NCI-H524 treated with DMSO at 0.1 percent for 48 hours (cell line): ENCODE results near the gene KLHL29.
A peak's percentile ranks its signal among the peaks of the same experiment; 100 is the strongest.

Experiments used
- DNase-seq: peaks from one replicate; lab custom pipeline; 2025; lab: John Stamatoyannopoulos, UW

Gene KLHL29

GRCh38 chr2:23593752-23594459 is 208.9 kb downstream of the KLHL29 start:
- no peak for DNase-seq

GRCh38 chr2:23594460-23594825 is 209.5 kb downstream of the KLHL29 start:
- DNase-seq = no peak

- DNase-seq = no peak
Measured at GRCh38 chr2:23595021-23595420, 210.0 kb downstream of the KLHL29 start.

GRCh38 chr2:23595601-23596251 is 210.7 kb downstream of the KLHL29 start:
- peak; percentile 81 for DNase-seq

- DNase-seq = peak; percentile 30
Measured at GRCh38 chr2:23596316-23596885, 211.4 kb downstream of the KLHL29 start.

GRCh38 chr2:23597687-23598086 is 212.7 kb downstream of the KLHL29 start:
- DNase-seq = no peak

GRCh38 chr2:23599006-23599405 is 214.0 kb downstream of the KLHL29 start:
- no peak for DNase-seq

GRCh38 chr2:23599667-23600066 is 214.7 kb downstream of the KLHL29 start:
- no peak for DNase-seq

GRCh38 chr2:23600346-23600745 is 215.4 kb downstream of the KLHL29 start:
- no peak for DNase-seq

- no peak for DNase-seq
Measured at GRCh38 chr2:23601301-23601965, 216.5 kb downstream of the KLHL29 start.

GRCh38 chr2:23602116-23602515 is 217.1 kb downstream of the KLHL29 start:
- DNase-seq = no peak

- DNase-seq = no peak
Measured at GRCh38 chr2:23603156-23603555, 218.2 kb downstream of the KLHL29 start.

- no peak for DNase-seq
Measured at GRCh38 chr2:23603581-23603980, 218.6 kb downstream of the KLHL29 start.

- DNase-seq = no peak
Measured at GRCh38 chr2:23604731-23605130, 219.8 kb downstream of the KLHL29 start.

GRCh38 chr2:23605236-23605635 is 220.3 kb downstream of the KLHL29 start:
- no peak for DNase-seq

GRCh38 chr2:23606196-23606595 is 221.2 kb downstream of the KLHL29 start:
- no peak for DNase-seq

- DNase-seq = no peak
Measured at GRCh38 chr2:23606968-23607367, 222.0 kb downstream of the KLHL29 start.

- no peak for DNase-seq
Measured at GRCh38 chr2:23607925-23608324, 222.9 kb downstream of the KLHL29 start.

GRCh38 chr2:23609254-23609653 is 224.3 kb downstream of the KLHL29 start:
- DNase-seq = no peak

GRCh38 chr2:23611839-23612238 is 226.9 kb downstream of the KLHL29 start:
- no peak for DNase-seq

GRCh38 chr2:23614701-23615100 is 229.7 kb downstream of the KLHL29 start:
- no peak for DNase-seq

GRCh38 chr2:23615216-23616020 is 230.4 kb downstream of the KLHL29 start:
- DNase-seq = no peak
